GM12864 (cell line): ENCODE measurements around the gene MYOCD.

ENCODE experiments used
- DNase-seq: peaks from one replicate; pipeline ENCODE4 v3.0.0-alpha.2; 2011; ENCODE audit warnings: low read depth
- H3K4me3 ChIP-seq: 2 replicates; pipeline ENCODE4 v1.5.1; 2011; ENCODE audit warnings: mild to moderate bottlenecking, low read depth, low read length, control low read depth
- CTCF ChIP-seq: IDR thresholded peaks from 2 replicates; pipeline ENCODE4 v1.5.1; 2011; ENCODE audit warnings: low read depth, mild to moderate bottlenecking, moderate library complexity, low read length, control low read depth, inconsistent platforms; ENCODE audit errors: missing control alignments

The MYOCD gene

DNA sequence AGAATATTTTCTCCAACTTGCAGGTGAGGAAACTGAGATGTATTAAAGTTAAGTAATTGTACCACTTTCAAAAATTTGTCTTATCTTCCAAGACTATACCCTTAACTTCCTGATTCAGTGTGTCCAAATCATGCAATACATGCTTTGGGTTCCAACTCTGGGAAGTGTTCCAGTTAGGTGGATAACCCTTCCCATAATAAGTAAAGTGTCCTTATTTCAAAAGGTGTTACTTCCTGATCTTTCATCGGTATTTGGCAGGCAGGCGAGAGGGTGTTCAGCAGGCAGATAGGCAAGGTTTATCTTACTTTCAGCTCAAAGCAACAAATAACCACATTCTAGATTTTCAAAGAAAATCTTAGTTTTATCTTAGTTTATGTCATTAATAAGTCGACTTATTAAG is 77.4 kb downstream of the MYOCD start:
- H3K4me3 ChIP-seq, result no peak overlapping the region
- no peak for TF ChIP-seq CTCF
- no peak for DNase-seq

- H3K4me3 ChIP-seq, result no peak overlapping the region
- no peak for DNase-seq
- TF ChIP-seq CTCF, result no peak
Measured at GRCh38 chr17:12744298-12744697, 78.6 kb downstream of the MYOCD start.

- no peak overlapping the region for H3K4me3 ChIP-seq
- TF ChIP-seq CTCF, result no peak
- DNase-seq, result no peak
Measured at GRCh38 chr17:12744786-12745185, 79.1 kb downstream of the MYOCD start.

DNA sequence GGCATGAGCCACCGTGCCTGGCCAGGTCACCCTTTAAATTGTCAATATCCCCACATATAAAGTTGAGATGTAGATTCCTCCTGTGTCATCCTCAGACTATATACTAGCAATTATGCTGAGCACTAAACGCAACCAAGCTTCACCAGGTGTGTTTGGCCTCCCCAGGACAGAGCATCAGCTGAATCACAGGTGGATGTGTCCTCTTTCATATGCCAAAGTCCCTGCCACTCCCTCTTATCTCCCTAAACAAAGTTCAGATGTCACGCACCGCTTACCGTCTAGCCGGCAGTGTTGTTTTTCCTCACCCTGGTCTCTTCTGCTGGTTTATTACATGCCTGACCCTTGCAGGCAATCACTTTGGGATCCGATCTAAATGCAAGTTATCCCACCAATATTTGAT is 79.8 kb downstream of the MYOCD start:
- no peak for DNase-seq
- no peak for TF ChIP-seq CTCF
- H3K4me3 ChIP-seq, result no peak overlapping the region

- no peak for TF ChIP-seq CTCF
- H3K4me3 ChIP-seq, result no peak overlapping the region
- no peak for DNase-seq
Measured at GRCh38 chr17:12756786-12757185, 91.1 kb downstream of the MYOCD start.

DNA sequence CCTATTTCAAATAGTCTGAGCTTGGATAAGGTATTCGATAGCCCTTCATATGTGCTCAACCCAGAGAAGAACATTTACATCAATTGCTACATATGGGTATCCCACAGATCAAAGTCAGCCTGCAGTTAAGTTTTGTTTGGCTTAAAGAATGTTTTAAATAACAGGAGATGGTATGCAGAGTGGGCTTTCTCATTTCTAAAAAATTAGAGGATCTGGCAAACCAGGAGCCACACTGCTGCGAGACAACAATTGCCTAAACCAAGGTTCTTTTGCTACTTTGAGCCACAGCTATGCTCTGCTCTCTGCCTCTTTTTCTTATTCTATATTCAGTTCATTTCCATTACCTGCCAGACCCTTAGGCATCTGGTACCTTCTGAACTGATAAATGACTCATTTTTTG is 93.4 kb downstream of the MYOCD start:
- H3K4me3 ChIP-seq, result no peak overlapping the region
- no peak for TF ChIP-seq CTCF
- no peak for DNase-seq

DNA sequence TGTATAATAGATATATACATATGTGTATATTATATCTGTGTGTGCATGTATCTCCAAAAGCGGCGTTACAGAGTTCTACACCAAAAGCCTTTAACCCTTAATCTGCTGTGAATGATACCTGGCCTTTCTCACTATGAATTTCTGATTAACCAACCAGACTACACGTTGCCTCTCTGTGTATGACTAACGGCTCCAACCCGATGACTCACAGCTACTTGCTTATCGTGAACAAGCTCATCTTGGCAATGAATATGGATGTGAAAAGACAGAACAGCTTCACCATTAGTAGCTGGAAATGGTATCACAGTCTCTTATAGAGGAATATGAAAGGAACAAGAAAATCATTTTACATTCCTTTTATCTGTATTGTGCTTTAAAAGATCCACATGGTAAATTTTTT is 99.9 kb downstream of the MYOCD start:
- DNase-seq, result no peak
- no peak overlapping the region for H3K4me3 ChIP-seq
- TF ChIP-seq CTCF, result no peak
